ENCODE results near the gene SGTA. TPM values are rescaled to one million over a fixed set of nuclear protein-coding genes. Genes with fewer than 3 reads are reported as not detected.

The SGTA gene
- total RNA-seq (10 to 100 TPM; 39.6 to 46.3 TPM), polyA plus RNA-seq (ENCODE audit: insufficient read length in 6 of 6) (10 to 100 TPM; 39.2 to 56.9 (median 47.7) TPM)
- long read RNA-seq, donor 1, transcript SGTA-201 (12 exons, 2,330 nt), result major isoform, 19 of 30 reads
- long read RNA-seq, donor 1, partial matches to known transcripts, result 11 of 30 reads
- long read RNA-seq, donor 1, other reads (novel, unspliced or antisense), result 0 of 30 reads
- long read RNA-seq, donor 2, transcript SGTA-201 (12 exons, 2,330 nt), result major isoform, 6 of 19 reads
- long read RNA-seq, donor 2, partial matches to known transcripts, result 12 of 19 reads
- long read RNA-seq, donor 2, other reads (novel, unspliced or antisense), result 0 of 19 reads
- long read RNA-seq, donor 3, transcript SGTA-201 (12 exons, 2,330 nt), result major isoform, 10 of 10 reads
- long read RNA-seq, donor 3, partial matches to known transcripts, result 0 of 10 reads
- long read RNA-seq, donor 3, other reads (novel, unspliced or antisense), result 0 of 10 reads
- long read RNA-seq, donor 4, transcript SGTA-201 (12 exons, 2,330 nt), result major isoform, 29 of 34 reads
- long read RNA-seq, donor 4, partial matches to known transcripts, result 3 of 34 reads
- long read RNA-seq, donor 4, other reads (novel, unspliced or antisense), result 2 of 34 reads
- long read RNA-seq, donor 5, transcript SGTA-201 (12 exons, 2,330 nt), result major isoform, 10 of 11 reads
- long read RNA-seq, donor 5, partial matches to known transcripts, result 0 of 11 reads
- long read RNA-seq, donor 5, other reads (novel, unspliced or antisense), result 0 of 11 reads
- long read RNA-seq, donor 6, transcript SGTA-201 (12 exons, 2,330 nt), result major isoform, 12 of 22 reads
- long read RNA-seq, donor 6, partial matches to known transcripts, result 10 of 22 reads
- long read RNA-seq, donor 6, other reads (novel, unspliced or antisense), result 0 of 22 reads
- long read RNA-seq, donor 7, transcript SGTA-201 (12 exons, 2,330 nt), result major isoform, 7 of 7 reads
- long read RNA-seq, donor 7, partial matches to known transcripts, result 0 of 7 reads
- long read RNA-seq, donor 7, other reads (novel, unspliced or antisense), result 0 of 7 reads
- long read RNA-seq, donor 8, transcript SGTA-201 (12 exons, 2,330 nt), result major isoform, 18 of 23 reads
- long read RNA-seq, donor 8, partial matches to known transcripts, result 5 of 23 reads
- long read RNA-seq, donor 8, other reads (novel, unspliced or antisense), result 0 of 23 reads
- long read RNA-seq, donor 9, result 0 reads
- long read RNA-seq, donor 10, transcript SGTA-201 (12 exons, 2,330 nt), result major isoform, 29 of 37 reads
- long read RNA-seq, donor 10, partial matches to known transcripts, result 6 of 37 reads
- long read RNA-seq, donor 10, other reads (novel, unspliced or antisense), result 2 of 37 reads
- long read RNA-seq, donor 11, result 0 reads
- long read RNA-seq, donor 12, transcript SGTA-201 (12 exons, 2,330 nt), result major isoform, 12 of 26 reads
- long read RNA-seq, donor 12, partial matches to known transcripts, result 14 of 26 reads
- long read RNA-seq, donor 12, other reads (novel, unspliced or antisense), result 0 of 26 reads

GRCh38 chr19:2782936-2783780, at the start of gene SGTA:
Gene SGTA (minus strand): TSS chr19:2783273. CDS start chr19:2769068, 14,205 bp downstream.
- peaks cover 26 to 55% of the 10 kb centered on the region in 2 donors for H3K4me1 ChIP-seq
- peak; percentile 24 to 55 for TF ChIP-seq CTCF (IDR thresholded peaks at IDR 0.05)
- H3K27ac ChIP-seq, result peak within 1 kb of the TSS; percentile 82 to 91

GRCh38 chr19:2827840-2828489, 44.9 kb upstream of the SGTA start:
- H3K36me3 ChIP-seq, result peaks cover 0 to 20% of the 10 kb centered on the region in 2 donors
- ATAC-seq, result no peak
- H3K4me3 ChIP-seq, result no peak overlapping the region
- no peaks in the 10 kb centered on the region for H3K4me1 ChIP-seq
- no peak for DNase-seq
- H3K27ac ChIP-seq, result no peak overlapping the region
- H3K27me3 ChIP-seq, result no peaks in the 10 kb centered on the region
- TF ChIP-seq CTCF (IDR thresholded peaks at IDR 0.05), result no peak
- intact Hi-C loops (cut with DNase I), result no loop called here
- H3K9me3 ChIP-seq, result peaks cover 0 to 45% of the 10 kb centered on the region in 2 donors

More at GRCh38 chr19:2782936-2783780, at the start of gene SGTA:
- Histone ChIP-seq H3K27me3 (no peaks in the 10 kb centered on the region), H3K36me3 (peaks cover 0 to 8% of the 10 kb centered on the region in 2 donors), H3K9me3 (no peaks in the 10 kb centered on the region), H3K4me3 (peak within 1 kb of the TSS; percentile 96 to 97)
- ATAC-seq (peak; percentile 88), DNase-seq (peak; percentile 97 to 99 (median 98))
- intact Hi-C loops (cut with DNase I), result no loop called here

GRCh38 chr19:2827022-2827421, 43.9 kb upstream of the SGTA start:
- ATAC-seq, result no peak
- Histone ChIP-seq H3K9me3 (peaks cover 0 to 36% of the 10 kb centered on the region in 2 donors), H3K27me3 (no peaks in the 10 kb centered on the region), H3K36me3 (peaks cover 0 to 10% of the 10 kb centered on the region in 2 donors), H3K4me3 (no peak overlapping the region), H3K4me1 (no peaks in the 10 kb centered on the region), H3K27ac (no peak overlapping the region)
- intact Hi-C loops (cut with DNase I), result no loop called here
- no peak for TF ChIP-seq CTCF (IDR thresholded peaks at IDR 0.05)
- no peak for DNase-seq

- no peaks in the 10 kb centered on the region for H3K27me3 ChIP-seq
- no peak for DNase-seq
Observed at GRCh38 chr19:2824129-2824528, 41.1 kb upstream of the SGTA start.

More at GRCh38 chr19:2824129-2824528, 41.1 kb upstream of the SGTA start:
- no peak for TF ChIP-seq CTCF (IDR thresholded peaks at IDR 0.05)
- intact Hi-C loops (cut with DNase I), result no loop called here
- Histone ChIP-seq H3K36me3 (peaks cover 0 to 10% of the 10 kb centered on the region in 2 donors), H3K27ac (no peak overlapping the region), H3K9me3 (peaks cover 0 to 12% of the 10 kb centered on the region in 2 donors), H3K4me3 (no peak overlapping the region), H3K4me1 (peaks cover 6 to 10% of the 10 kb centered on the region in 2 donors)
- ATAC-seq, result no peak
